Gastrocnemius medialis (tissue), 4 donors: ENCODE results near the gene CD300LG.

ENCODE experiments used
- CTCF ChIP-seq, 5 experiments: fragments of 450-650 bp in 3 of 5; fragments of 200-600 bp in 2 of 5; sonication (generic) in 2 of 5; IDR thresholded peaks in 4 of 5; conservative IDR thresholded peaks in 1 of 5; 1 replicate in 4 of 5; 2 replicates in 1 of 5; pipeline ENCODE4 v1.5.1; 2016 to 2019; ENCODE audit warnings: antibody characterized with exemption in 5 of 5, mild to moderate bottlenecking in 3 of 5, moderate library complexity in 3 of 5
- POLR2A ChIP-seq, 2 donors: fragments of 450-650 bp; IDR thresholded peaks; one replicate each; pipeline ENCODE4 v1.6.1; 2017; ENCODE audit warnings: antibody characterized with exemption in 2 of 2, mild to moderate bottlenecking in 2 of 2, moderate library complexity in 2 of 2

DNA sequence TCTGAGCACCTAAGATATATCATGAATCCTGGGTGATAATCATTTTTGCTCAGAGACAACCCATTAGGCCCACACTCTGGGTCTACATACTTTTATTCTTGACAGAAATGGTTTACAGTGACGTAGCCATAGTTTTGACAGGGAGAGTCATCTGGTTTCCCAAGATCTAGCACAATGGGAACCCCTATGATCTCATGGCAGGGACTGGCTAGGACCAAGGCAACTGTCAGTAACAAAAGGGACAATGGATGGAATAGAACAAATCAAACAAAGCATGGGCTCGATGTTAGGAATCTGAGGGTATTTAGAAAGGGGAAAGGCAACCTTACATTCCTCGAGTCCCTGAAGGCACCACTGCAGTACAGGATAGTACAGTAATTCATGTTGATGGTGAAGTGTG, 46.2 kb upstream of the CD300LG start:
- no peak for TF ChIP-seq CTCF (IDR thresholded peaks at IDR 0.05 in 4 of 5, conservative IDR thresholded peaks at IDR 0.05 in 1 of 5)
- no peak for TF ChIP-seq POLR2A (IDR thresholded peaks at IDR 0.05)
